Frontal cortex (tissue), 4 donors: Measurements from ENCODE around the gene WWOX. TPM values are rescaled to one million over a fixed set of nuclear protein-coding genes. Genes with fewer than 3 reads are reported as not detected.

Experiments used
- DNase-seq, 2 donors: peaks; one replicate each; pipeline ENCODE4 v3.0.0; 2012; ENCODE audit warnings: low spot score in 2 of 2
- FAIRE-seq: peaks from 2 replicates; lab custom pipeline; 2012; peaks lifted over from hg19 to GRCh38; lab: Jason Lieb, UNC
- total RNA-seq: library from RNA; depleted of rRNA; stranded (reverse); fragments of >200 nt; gene quantifications from one replicate; pipeline ENCODE4 v1.2.3, GENCODE V29; 2014
- donor health status: control.
- donor health status: control.
- donor health status: control.

Gene WWOX
- total RNA-seq, 1 donor from 2014 or later, result 17.1 TPM

GRCh38 chr16:78985716-78986605 is 886.5 kb downstream of the WWOX start:
- FAIRE-seq (no peak), DNase-seq (no peak)

- FAIRE-seq (no peak), DNase-seq (no peak)
These were observed 888.2 kb downstream of the WWOX start for GRCh38 chr16:78987666-78988065.

- DNase-seq, result no peak
- FAIRE-seq, result no peak
These were observed 889.0 kb downstream of the WWOX start for GRCh38 chr16:78988361-78988969.

- FAIRE-seq (no peak), DNase-seq (no peak)
These were observed 890.9 kb downstream of the WWOX start for GRCh38 chr16:78990309-78990701.

GRCh38 chr16:78992001-78992400 is 892.5 kb downstream of the WWOX start:
- no peak for FAIRE-seq

GRCh38 chr16:78993346-78993745 is 893.9 kb downstream of the WWOX start:
- FAIRE-seq (no peak), DNase-seq (no peak)

More at GRCh38 chr16:78992001-78992400, 892.5 kb downstream of the WWOX start:
- DNase-seq, result no peak

- FAIRE-seq (no peak), DNase-seq (no peak)
These were observed 894.8 kb downstream of the WWOX start for GRCh38 chr16:78994135-78994745.

- no peak for FAIRE-seq
These were observed 896.0 kb downstream of the WWOX start for GRCh38 chr16:78995441-78995840.

GRCh38 chr16:78996790-78997189 is 897.3 kb downstream of the WWOX start:
- FAIRE-seq (no peak), DNase-seq (peak in 1 of 2 donors; percentile 29)

More at GRCh38 chr16:78995441-78995840, 896.0 kb downstream of the WWOX start:
- no peak for DNase-seq

GRCh38 chr16:78998879-78999278 is 899.4 kb downstream of the WWOX start:
- FAIRE-seq, result no peak
- DNase-seq, result no peak

- FAIRE-seq, result no peak
These were observed 901.9 kb downstream of the WWOX start for GRCh38 chr16:79001156-79001967.

GRCh38 chr16:79003026-79003609 is 903.7 kb downstream of the WWOX start:
- FAIRE-seq, result no peak
- no peak for DNase-seq

More at GRCh38 chr16:79001156-79001967, 901.9 kb downstream of the WWOX start:
- DNase-seq, result no peak

GRCh38 chr16:79004309-79004708 is 904.9 kb downstream of the WWOX start:
- peak in 1 of 2 donors; percentile 36 for DNase-seq
- no peak for FAIRE-seq

GRCh38 chr16:79005096-79005495 is 905.6 kb downstream of the WWOX start:
- FAIRE-seq, result no peak
- no peak for DNase-seq

GRCh38 chr16:79006206-79006605 is 906.8 kb downstream of the WWOX start:
- FAIRE-seq, result no peak
- DNase-seq, result no peak

GRCh38 chr16:79006765-79007164 is 907.3 kb downstream of the WWOX start:
- DNase-seq (no peak), FAIRE-seq (no peak)

- DNase-seq (no peak), FAIRE-seq (no peak)
These were observed 908.2 kb downstream of the WWOX start for GRCh38 chr16:79007614-79008013.

GRCh38 chr16:79008036-79008868 is 908.8 kb downstream of the WWOX start:
- FAIRE-seq (no peak), DNase-seq (no peak)

- no peak for DNase-seq
- no peak for FAIRE-seq
These were observed 909.4 kb downstream of the WWOX start for GRCh38 chr16:79008869-79009179.
